Adrenal gland (tissue), 12 donors: Measurements from ENCODE around the gene NIN. TPM values are rescaled to one million over a fixed set of nuclear protein-coding genes. Genes with fewer than 3 reads are reported as not detected.

Experiments used
- DNase-seq, 7 donors: peaks; one replicate each; pipeline ENCODE4 v3.0.0-alpha.2; 2019 to 2020
- H3K27ac ChIP-seq, 5 donors: fragments of 200-600 bp; sonication (generic) in 4 of 5; 1 replicate in 3 of 5; 2 replicates in 2 of 5; pipeline versions ENCODE4 v1.5.1 to v1.8.0; 2016 to 2020; ENCODE audit warnings: mild to moderate bottlenecking in 1 of 5
- H3K27me3 ChIP-seq: fragments of 200-600 bp; 2 replicates; pipeline ENCODE4 v1.8.0; 2021
- H3K36me3 ChIP-seq, 2 donors: fragments of 200-600 bp; replicated peaks in 1 of 2; 1 replicate in 1 of 2; 2 replicates in 1 of 2; pipeline versions ENCODE4 v1.5.1 to v1.8.0; 2018 to 2022
- H3K4me1 ChIP-seq, 2 donors: fragments of 200-600 bp; replicated peaks in 1 of 2; 1 replicate in 1 of 2; 2 replicates in 1 of 2; pipeline versions ENCODE4 v1.5.1 to v1.8.0; 2018 to 2021
- H3K4me3 ChIP-seq, 4 donors: fragments of 200-600 bp; sonication (generic) in 3 of 4; one replicate each; pipeline ENCODE4 v1.5.1; 2016 to 2018
- H3K9me3 ChIP-seq, 3 donors: fragments of 200-600 bp; sonication (generic) in 1 of 3; replicated peaks in 1 of 3; 1 replicate in 2 of 3; 2 replicates in 1 of 3; pipeline versions ENCODE4 v1.5.1 to v1.8.0; 2016 to 2021
- POLR2A ChIP-seq, 2 donors: fragments of 450-650 bp; IDR thresholded peaks; one replicate each; pipeline ENCODE4 v1.6.1; 2017; ENCODE audit warnings: antibody characterized with exemption in 2 of 2, mild to moderate bottlenecking in 2 of 2, moderate library complexity in 1 of 2
- WGBS, 4 donors: extraction: QIAGEN DNeasy Blood & Tissue Kit in 2 of 4; methylation state at CpG; one replicate each; pipeline versions ENCODE4 v1.1.5 to v1.1.7; 2013 to 2017; 5-methylcytosine and 5-hydroxymethylcytosine counted together
- intact Hi-C, 2 donors: fragments of 100-400 bp; cut with DNase I; formaldehyde crosslinking; loops; one replicate each; pipeline versions ENCODE4 v1.14.1 to v1.15.0; 2022 to 2023
- polyA plus RNA-seq, 3 donors: library from polyadenylated mRNA; stranded (reverse); fragments of 200-250 nt in 2 of 3; fragments of 350-450 nt in 1 of 3; fragmentation: Illumina TruSeq in 1 of 3; extraction: RNeasy Lipid Tissue Mini Kit (QIAGEN cat#74804) in 1 of 3; gene quantifications; one replicate each; pipeline ENCODE4 v1.2.3, GENCODE V29; 2013 to 2014
- total RNA-seq, 9 donors: library from RNA; depleted of rRNA in 4 of 9; stranded (reverse); fragments of >200 nt in 4 of 9; fragments of 120-200 nt in 1 of 9; fragmentation: NEBNext Ultra II Directional in 1 of 9; extraction: Animal tissue kit (Norgen Biotek cat#: 25700) in 1 of 9; gene quantifications; one replicate each; pipeline versions ENCODE4 v1.1.0 to v1.2.4, GENCODE V29; 2013 to 2023
- TF ChIP-seq, protein P1 (sequence below), 6 experiments: fragments of 450-650 bp in 4 of 6; fragments of 200-600 bp in 2 of 6; sonication (generic) in 1 of 6; IDR thresholded peaks; 1 replicate in 5 of 6; 2 replicates in 1 of 6; pipeline versions ENCODE4 v1.5.1 to v1.8.0; 2016 to 2021; ENCODE audit warnings: antibody characterized with exemption in 6 of 6, mild to moderate bottlenecking in 2 of 6, moderate library complexity in 1 of 6
- donor health status: healthy with polysubstance abuse.
- donor health status: Bipolar disorder and iron deficiency.
- donor health status: DM: yes; HTN: yes; CAD: no.
- donor health status: DM: no; HTN: no; CAD: no.
- donor health status: DM: no; HTN: no; CAD: no.
- donor health status: DM: yes; HTN: yes; CAD: no.

Gene NIN
- total and polyA plus RNA-seq, 12 donors, result 3.0 to 66.1 (median 17.9) TPM

DNA sequence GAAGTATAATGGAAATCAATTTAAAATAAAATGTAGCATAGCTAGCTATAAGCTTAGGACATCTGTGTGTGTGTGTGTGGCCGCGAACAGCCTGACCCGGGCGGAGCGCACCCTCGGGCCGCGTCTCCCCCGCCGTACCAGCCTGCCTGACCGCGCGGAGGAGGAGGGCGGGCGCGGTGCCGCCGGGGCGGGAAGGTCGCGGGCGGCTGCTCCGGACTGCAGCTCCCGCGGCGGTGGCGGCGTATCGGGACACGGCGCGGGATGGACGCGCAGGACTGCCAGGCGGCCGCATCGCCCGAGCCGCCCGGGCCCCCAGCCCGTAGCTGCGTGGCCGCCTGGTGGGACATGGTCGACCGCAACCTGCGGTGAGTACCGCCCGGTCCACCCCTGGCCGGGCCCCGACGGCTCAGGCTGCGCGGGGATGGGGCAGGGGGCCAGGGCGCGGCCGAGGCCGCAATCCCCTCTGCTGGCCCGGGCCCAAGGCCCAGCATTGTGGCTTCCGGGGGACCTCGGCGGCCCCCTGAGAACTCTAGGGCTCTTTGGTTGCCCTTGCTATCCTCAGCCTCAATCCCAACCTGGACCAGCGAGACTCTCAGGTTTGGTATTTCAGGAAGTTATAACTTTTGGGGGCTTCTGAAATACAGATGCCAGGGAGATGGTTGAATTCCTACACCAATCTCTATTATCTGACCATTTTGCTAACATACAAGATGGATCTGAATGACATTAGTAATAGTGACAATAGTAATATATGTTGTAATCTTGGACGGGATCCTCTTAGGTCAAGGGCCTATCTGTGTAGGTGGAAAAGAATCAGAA is 41.2 kb upstream of the NIN start, which contains the start of gene ABHD12B:
TSS of gene ABHD12B (plus strand) at position 140 of the 819 bp plus-strand sequence. CDS start at position 262, 122 bp downstream.
- Histone ChIP-seq H3K4me3 (peak within 1 kb of the TSS in 1 of 4 donors; percentile 44), H3K36me3 (no peaks in the 10 kb centered on the region), H3K27me3 (peaks cover 4% of the 10 kb centered on the region), H3K27ac (no peak within 1 kb of the TSS), H3K4me1 (peaks cover 0 to 7% of the 10 kb centered on the region in 2 donors), H3K9me3 (no peaks in the 10 kb centered on the region)
- no peak for TF ChIP-seq POLR2A (IDR thresholded peaks at IDR 0.05)
- TF ChIP-seq, protein P1, sequence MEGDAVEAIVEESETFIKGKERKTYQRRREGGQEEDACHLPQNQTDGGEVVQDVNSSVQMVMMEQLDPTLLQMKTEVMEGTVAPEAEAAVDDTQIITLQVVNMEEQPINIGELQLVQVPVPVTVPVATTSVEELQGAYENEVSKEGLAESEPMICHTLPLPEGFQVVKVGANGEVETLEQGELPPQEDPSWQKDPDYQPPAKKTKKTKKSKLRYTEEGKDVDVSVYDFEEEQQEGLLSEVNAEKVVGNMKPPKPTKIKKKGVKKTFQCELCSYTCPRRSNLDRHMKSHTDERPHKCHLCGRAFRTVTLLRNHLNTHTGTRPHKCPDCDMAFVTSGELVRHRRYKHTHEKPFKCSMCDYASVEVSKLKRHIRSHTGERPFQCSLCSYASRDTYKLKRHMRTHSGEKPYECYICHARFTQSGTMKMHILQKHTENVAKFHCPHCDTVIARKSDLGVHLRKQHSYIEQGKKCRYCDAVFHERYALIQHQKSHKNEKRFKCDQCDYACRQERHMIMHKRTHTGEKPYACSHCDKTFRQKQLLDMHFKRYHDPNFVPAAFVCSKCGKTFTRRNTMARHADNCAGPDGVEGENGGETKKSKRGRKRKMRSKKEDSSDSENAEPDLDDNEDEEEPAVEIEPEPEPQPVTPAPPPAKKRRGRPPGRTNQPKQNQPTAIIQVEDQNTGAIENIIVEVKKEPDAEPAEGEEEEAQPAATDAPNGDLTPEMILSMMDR (IDR thresholded peaks at IDR 0.05), result no peak
- intact Hi-C loops, result no loop called here
- peak in 1 of 7 donors; percentile 10 for DNase-seq
- WGBS, 4 donors, result 11 to 18% (median 12%) methylated on average over 12 to 63 of the region's 63 CpGs

DNA sequence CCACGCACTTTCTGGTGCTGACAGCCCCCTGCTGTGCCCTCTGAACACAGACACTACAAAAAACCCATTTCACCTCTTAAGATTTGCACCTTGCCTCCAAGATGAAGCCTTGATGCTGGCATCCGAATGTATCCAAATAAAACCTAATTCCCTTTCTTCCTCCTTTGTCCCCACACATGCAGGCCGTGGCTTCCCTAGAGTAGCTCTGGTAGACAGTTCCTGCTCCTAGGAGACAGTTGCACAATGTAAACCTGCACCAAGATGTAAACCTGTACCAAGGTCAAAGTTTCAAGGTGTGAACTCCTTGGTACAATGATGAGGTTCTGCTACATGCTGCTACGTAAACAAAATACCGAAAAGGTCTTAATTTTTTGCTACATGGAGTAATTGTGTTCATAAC is 40.3 kb upstream of the NIN start:
- intact Hi-C loops, result no loop called here
- Histone ChIP-seq H3K27me3 (peaks cover 4% of the 10 kb centered on the region), H3K27ac (no peak overlapping the region), H3K4me1 (peaks cover 0 to 7% of the 10 kb centered on the region in 2 donors), H3K9me3 (no peaks in the 10 kb centered on the region), H3K36me3 (no peaks in the 10 kb centered on the region), H3K4me3 (no peak overlapping the region)
- no peak for TF ChIP-seq POLR2A (IDR thresholded peaks at IDR 0.05)
- TF ChIP-seq, protein P1 (IDR thresholded peaks at IDR 0.05), result no peak
- 88 to 92% (median 88%) methylated on average over 5 of the region's 5 CpGs for WGBS, 4 donors
- DNase-seq, result no peak

DNA sequence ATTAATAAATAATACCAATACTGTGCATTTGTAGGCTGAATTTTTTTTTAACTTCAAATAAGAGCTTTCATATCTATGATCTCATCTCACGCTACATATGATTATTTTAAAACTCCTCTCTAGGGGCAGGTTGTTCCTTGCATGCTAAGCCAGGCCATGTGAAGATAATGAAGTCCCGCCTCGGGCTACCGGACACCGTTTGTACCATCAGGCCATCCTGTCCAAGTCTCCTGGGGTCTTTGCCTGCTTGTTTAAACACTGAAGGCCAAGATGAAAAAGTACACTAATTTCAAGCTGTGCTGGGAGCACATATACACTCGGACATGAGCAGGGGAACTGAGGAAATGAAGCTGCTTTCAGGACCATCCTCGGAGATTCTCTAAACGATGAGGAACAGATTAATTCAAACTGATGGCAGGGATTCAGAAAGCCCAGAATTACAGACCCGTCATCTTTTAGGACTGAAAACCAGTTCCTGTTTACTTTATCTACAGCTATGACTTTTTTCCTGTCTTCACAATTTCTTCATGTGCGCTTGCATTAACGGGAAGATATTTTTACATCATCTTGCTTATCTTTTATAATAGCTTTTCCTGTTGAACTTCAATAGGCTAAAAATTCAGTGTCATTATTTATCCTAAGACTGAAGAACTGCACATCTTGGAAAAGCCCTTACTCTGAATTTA is 34.6 kb upstream of the NIN start:
- no peaks in the 10 kb centered on the region for H3K27me3 ChIP-seq
- no peak overlapping the region for H3K4me3 ChIP-seq
- H3K4me1 ChIP-seq, result no peaks in the 10 kb centered on the region
- no peak for DNase-seq
- 54 to 61% (median 57%) methylated on average over 11 of the region's 11 CpGs for WGBS, 4 donors
- H3K27ac ChIP-seq, result no peak overlapping the region
- H3K36me3 ChIP-seq, result no peaks in the 10 kb centered on the region
- no peaks in the 10 kb centered on the region for H3K9me3 ChIP-seq
- no peak for TF ChIP-seq POLR2A (IDR thresholded peaks at IDR 0.05)
- intact Hi-C loops, result no loop called here

DNA sequence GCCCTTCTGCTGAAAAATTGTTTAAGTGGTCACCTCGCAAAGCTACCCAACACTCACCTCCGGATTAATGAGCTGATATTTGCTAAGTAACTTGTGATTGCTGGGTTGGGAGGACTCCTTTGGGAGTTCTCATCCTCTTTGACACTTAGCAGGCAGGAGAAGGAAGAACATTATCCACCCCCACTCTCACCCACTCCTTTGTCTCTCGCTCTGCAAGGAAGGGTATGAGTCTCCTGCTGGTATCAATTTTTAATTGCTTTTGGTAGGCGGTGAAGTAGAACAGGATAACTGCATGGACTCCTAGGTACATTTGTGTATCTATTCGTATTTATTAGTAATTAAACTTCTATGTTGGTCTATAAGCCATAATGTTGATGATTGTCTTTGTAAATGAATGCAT is 34.0 kb upstream of the NIN start:
- H3K36me3 ChIP-seq, result no peaks in the 10 kb centered on the region
- no peak for DNase-seq
- WGBS, 4 donors, result 83 to 89% (median 85%) methylated on average over 5 of the region's 5 CpGs
- no peaks in the 10 kb centered on the region for H3K27me3 ChIP-seq
- intact Hi-C loops, result loop anchor here (5.0 kb wide), 2 partner anchors 83 to 88 kb away; no protein-coding TSS in a partner anchor
- TF ChIP-seq, protein P1 (IDR thresholded peaks at IDR 0.05), result no peak
- TF ChIP-seq POLR2A (IDR thresholded peaks at IDR 0.05), result no peak
- no peaks in the 10 kb centered on the region for H3K9me3 ChIP-seq
- H3K4me3 ChIP-seq, result no peak overlapping the region
- H3K27ac ChIP-seq, result no peak overlapping the region
- H3K4me1 ChIP-seq, result no peaks in the 10 kb centered on the region
